K562 (cell line): Measurements from ENCODE around the gene FOXN1.
A peak's percentile ranks its signal among the peaks of the same experiment; 100 is the strongest.

Source experiments
- POLR2AphosphoS5 ChIP-seq: IDR thresholded peaks from 2 replicates; pipeline ENCODE4 v1.6.1; 2011; ENCODE audit warnings: mild to moderate bottlenecking, low read depth, low read length, moderate library complexity; ENCODE audit not compliant: control insufficient read depth, insufficient read depth
- TF ChIP-seq, protein P1 (sequence below): IDR thresholded peaks from 3 replicates; pipeline ENCODE4 v1.6.1; 2011; ENCODE audit warnings: borderline replicate concordance, mild to moderate bottlenecking, moderate library complexity; ENCODE audit not compliant: insufficient read length; ENCODE audit errors: extremely low read depth
- TF ChIP-seq, protein P2 (sequence below), 3 experiments: IDR thresholded peaks in 2 of 3; conservative IDR thresholded peaks in 1 of 3; 2 replicates each; pipeline ENCODE4 v1.5.1; 2011 to 2012; ENCODE audit warnings: low read length in 3 of 3, mild to moderate bottlenecking in 3 of 3, control low read depth in 2 of 3, improper control_type of control experiment in 1 of 3, inconsistent platforms in 1 of 3, low read depth in 1 of 3, mixed read lengths in 1 of 3, moderate library complexity in 1 of 3; ENCODE audit not compliant: insufficient read depth in 2 of 3
- TF ChIP-seq, protein P3 (sequence below): sonication (generic); formaldehyde crosslinking; IDR thresholded peaks from 2 replicates; pipeline ENCODE4 v1.8.0; 2022; ENCODE audit warnings: missing genetic modification reagents, mild to moderate bottlenecking, borderline replicate concordance
- TF ChIP-seq, protein P4 (sequence below): fragments of 450-650 bp; formaldehyde crosslinking; IDR thresholded peaks from 2 replicates; pipeline ENCODE4 v1.4.0; 2020; ENCODE audit warnings: mild to moderate bottlenecking, moderate library complexity

DNA sequence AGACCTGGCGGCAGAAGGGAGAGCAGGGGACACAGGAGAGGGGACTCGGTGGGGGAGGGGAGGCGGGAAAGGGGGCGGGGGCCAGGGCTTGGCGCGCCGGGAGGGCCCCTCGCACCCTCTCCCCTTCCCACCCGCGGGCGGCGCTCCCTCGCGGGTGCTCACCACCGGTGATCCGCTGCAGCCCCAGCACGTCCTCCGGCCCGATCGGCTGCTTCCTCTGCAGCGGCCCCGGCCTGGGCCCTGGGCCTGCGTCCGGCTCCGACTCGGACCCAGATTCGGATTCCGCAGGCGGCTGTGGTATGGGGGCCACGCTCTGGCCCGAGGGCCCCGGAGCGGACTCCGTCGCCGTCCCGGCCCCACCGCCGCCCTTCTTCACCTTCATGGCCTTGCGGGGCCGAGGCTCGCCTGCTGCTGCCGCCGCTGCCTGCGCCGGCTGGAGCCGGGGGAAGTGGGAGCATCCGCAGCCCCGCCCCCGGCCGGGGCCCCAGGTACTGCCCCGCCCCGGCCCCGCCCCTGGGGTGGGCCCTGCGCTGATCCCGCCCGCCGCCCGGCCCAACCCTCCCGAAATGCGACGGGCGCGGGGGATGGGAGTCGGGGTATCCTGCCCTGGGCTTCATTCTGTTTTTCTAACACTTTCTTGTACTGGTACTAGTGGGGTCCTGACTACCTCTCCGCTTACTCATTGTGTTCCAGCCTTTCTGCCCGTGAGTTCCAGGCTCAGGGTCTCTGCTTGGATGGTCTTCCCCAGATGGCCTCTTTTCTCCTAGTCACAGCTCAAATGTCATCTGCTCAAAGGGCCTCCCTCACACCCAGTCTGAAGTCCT, 46.2 kb downstream of the FOXN1 start, which contains the start of gene UNC119:
- TF ChIP-seq, protein P1, sequence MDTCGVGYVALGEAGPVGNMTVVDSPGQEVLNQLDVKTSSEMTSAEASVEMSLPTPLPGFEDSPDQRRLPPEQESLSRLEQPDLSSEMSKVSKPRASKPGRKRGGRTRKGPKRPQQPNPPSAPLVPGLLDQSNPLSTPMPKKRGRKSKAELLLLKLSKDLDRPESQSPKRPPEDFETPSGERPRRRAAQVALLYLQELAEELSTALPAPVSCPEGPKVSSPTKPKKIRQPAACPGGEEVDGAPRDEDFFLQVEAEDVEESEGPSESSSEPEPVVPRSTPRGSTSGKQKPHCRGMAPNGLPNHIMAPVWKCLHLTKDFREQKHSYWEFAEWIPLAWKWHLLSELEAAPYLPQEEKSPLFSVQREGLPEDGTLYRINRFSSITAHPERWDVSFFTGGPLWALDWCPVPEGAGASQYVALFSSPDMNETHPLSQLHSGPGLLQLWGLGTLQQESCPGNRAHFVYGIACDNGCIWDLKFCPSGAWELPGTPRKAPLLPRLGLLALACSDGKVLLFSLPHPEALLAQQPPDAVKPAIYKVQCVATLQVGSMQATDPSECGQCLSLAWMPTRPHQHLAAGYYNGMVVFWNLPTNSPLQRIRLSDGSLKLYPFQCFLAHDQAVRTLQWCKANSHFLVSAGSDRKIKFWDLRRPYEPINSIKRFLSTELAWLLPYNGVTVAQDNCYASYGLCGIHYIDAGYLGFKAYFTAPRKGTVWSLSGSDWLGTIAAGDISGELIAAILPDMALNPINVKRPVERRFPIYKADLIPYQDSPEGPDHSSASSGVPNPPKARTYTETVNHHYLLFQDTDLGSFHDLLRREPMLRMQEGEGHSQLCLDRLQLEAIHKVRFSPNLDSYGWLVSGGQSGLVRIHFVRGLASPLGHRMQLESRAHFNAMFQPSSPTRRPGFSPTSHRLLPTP, result no peak
- TF ChIP-seq, protein P2, sequence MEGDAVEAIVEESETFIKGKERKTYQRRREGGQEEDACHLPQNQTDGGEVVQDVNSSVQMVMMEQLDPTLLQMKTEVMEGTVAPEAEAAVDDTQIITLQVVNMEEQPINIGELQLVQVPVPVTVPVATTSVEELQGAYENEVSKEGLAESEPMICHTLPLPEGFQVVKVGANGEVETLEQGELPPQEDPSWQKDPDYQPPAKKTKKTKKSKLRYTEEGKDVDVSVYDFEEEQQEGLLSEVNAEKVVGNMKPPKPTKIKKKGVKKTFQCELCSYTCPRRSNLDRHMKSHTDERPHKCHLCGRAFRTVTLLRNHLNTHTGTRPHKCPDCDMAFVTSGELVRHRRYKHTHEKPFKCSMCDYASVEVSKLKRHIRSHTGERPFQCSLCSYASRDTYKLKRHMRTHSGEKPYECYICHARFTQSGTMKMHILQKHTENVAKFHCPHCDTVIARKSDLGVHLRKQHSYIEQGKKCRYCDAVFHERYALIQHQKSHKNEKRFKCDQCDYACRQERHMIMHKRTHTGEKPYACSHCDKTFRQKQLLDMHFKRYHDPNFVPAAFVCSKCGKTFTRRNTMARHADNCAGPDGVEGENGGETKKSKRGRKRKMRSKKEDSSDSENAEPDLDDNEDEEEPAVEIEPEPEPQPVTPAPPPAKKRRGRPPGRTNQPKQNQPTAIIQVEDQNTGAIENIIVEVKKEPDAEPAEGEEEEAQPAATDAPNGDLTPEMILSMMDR (IDR thresholded peaks at IDR 0.05 in 2 of 3, conservative IDR thresholded peaks at IDR 0.05 in 1 of 3; ENCODE audit: insufficient read depth in 2 of 3, low read depth in 1 of 3, low read length in 3 of 3), result no peak
- TF ChIP-seq, protein P3, sequence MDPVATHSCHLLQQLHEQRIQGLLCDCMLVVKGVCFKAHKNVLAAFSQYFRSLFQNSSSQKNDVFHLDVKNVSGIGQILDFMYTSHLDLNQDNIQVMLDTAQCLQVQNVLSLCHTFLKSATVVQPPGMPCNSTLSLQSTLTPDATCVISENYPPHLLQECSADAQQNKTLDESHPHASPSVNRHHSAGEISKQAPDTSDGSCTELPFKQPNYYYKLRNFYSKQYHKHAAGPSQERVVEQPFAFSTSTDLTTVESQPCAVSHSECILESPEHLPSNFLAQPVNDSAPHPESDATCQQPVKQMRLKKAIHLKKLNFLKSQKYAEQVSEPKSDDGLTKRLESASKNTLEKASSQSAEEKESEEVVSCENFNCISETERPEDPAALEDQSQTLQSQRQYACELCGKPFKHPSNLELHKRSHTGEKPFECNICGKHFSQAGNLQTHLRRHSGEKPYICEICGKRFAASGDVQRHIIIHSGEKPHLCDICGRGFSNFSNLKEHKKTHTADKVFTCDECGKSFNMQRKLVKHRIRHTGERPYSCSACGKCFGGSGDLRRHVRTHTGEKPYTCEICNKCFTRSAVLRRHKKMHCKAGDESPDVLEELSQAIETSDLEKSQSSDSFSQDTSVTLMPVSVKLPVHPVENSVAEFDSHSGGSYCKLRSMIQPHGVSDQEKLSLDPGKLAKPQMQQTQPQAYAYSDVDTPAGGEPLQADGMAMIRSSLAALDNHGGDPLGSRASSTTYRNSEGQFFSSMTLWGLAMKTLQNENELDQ (CRISPR knock-in tag), result no peak
- TF ChIP-seq, protein P4, sequence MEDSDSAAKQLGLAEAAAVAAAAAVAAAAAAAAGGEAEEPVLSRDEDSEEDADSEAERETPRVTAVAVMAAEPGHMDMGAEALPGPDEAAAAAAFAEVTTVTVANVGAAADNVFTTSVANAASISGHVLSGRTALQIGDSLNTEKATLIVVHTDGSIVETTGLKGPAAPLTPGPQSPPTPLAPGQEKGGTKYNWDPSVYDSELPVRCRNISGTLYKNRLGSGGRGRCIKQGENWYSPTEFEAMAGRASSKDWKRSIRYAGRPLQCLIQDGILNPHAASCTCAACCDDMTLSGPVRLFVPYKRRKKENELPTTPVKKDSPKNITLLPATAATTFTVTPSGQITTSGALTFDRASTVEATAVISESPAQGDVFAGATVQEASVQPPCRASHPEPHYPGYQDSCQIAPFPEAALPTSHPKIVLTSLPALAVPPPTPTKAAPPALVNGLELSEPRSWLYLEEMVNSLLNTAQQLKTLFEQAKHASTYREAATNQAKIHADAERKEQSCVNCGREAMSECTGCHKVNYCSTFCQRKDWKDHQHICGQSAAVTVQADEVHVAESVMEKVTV (CRISPR knock-in tag), result no peak
- TF ChIP-seq POLR2AphosphoS5, result peak; percentile 33
